Measurements from ENCODE around the gene DGKB. TPM values are rescaled to one million over a fixed set of nuclear protein-coding genes. Genes with fewer than 3 reads are reported as not detected.

The DGKB gene
- total and polyA plus RNA-seq, 2 experiments from 2014 or later: 0.28 to 1.7 TPM

GRCh38 chr7:14275356-14275755 lies 627.2 kb downstream of the DGKB start:
- no peaks in the 10 kb centered on the region for H3K36me3 ChIP-seq (replicated peaks; ENCODE audit: insufficient read depth, low read depth)
- H3K4me1 ChIP-seq (ENCODE audit: insufficient read depth): no peaks in the 10 kb centered on the region
- H4K20me1 ChIP-seq (ENCODE audit: insufficient read depth, poor library complexity, severe bottlenecking): no peaks in the 10 kb centered on the region
- H3K9me2 ChIP-seq (replicated peaks; ENCODE audit: insufficient read depth): no peaks in the 10 kb centered on the region
- WGBS (ENCODE audit: low lambda C conversion rate, missing lambda C conversion rate): 58% methylated on average over 2 of the region's 2 CpGs
- H2AFZ ChIP-seq: peak overlapping the region; percentile 16
- no peaks in the 10 kb centered on the region for H3K79me2 ChIP-seq
- no peak overlapping the region for H3K4me2 ChIP-seq
- H3K27me3 ChIP-seq: no peaks in the 10 kb centered on the region
- no peak overlapping the region for H3K4me3 ChIP-seq
- TF ChIP-seq EZH2 (IDR thresholded peaks at IDR 0.05; ENCODE audit: borderline replicate concordance) (no peak), EZH2phosphoT487 (IDR thresholded peaks at IDR 0.05; ENCODE audit: low read depth, severe bottlenecking, unreplicated experiment) (no peak), CTCF (IDR thresholded peaks at IDR 0.05; ENCODE audit: poor library complexity) (no peak)
- H3K9me3 ChIP-seq (ENCODE audit: low read depth): no peaks in the 10 kb centered on the region
- DNase-seq (ENCODE audit: low spot score): no peak
- H3K27ac ChIP-seq: no peak overlapping the region

- 84% methylated on average over 3 of the region's 3 CpGs for WGBS (ENCODE audit: low lambda C conversion rate, missing lambda C conversion rate)
- TF ChIP-seq EZH2phosphoT487 (IDR thresholded peaks at IDR 0.05; ENCODE audit: low read depth, severe bottlenecking, unreplicated experiment) (no peak), CTCF (IDR thresholded peaks at IDR 0.05; ENCODE audit: poor library complexity) (no peak), EZH2 (IDR thresholded peaks at IDR 0.05; ENCODE audit: borderline replicate concordance) (no peak)
These were observed 631.1 kb downstream of the DGKB start for GRCh38 chr7:14271441-14271840.

GRCh38 chr7:14270099-14270498 lies 632.5 kb downstream of the DGKB start:
- Histone ChIP-seq H3K36me3 (replicated peaks; ENCODE audit: insufficient read depth, low read depth) (no peaks in the 10 kb centered on the region), H3K4me3 (no peak overlapping the region)
- 88% methylated on average over 5 of the region's 5 CpGs for WGBS (ENCODE audit: low lambda C conversion rate, missing lambda C conversion rate)

More at GRCh38 chr7:14271441-14271840, 631.1 kb downstream of the DGKB start:
- no peak overlapping the region for H2AFZ ChIP-seq
- H3K36me3 ChIP-seq (replicated peaks; ENCODE audit: insufficient read depth, low read depth): no peaks in the 10 kb centered on the region
- H3K4me2 ChIP-seq: no peak overlapping the region
- no peaks in the 10 kb centered on the region for H3K79me2 ChIP-seq
- H4K20me1 ChIP-seq (ENCODE audit: insufficient read depth, poor library complexity, severe bottlenecking): no peaks in the 10 kb centered on the region
- no peaks in the 10 kb centered on the region for H3K4me1 ChIP-seq (ENCODE audit: insufficient read depth)
- no peaks in the 10 kb centered on the region for H3K9me2 ChIP-seq (replicated peaks; ENCODE audit: insufficient read depth)
- H3K9me3 ChIP-seq (ENCODE audit: low read depth): no peaks in the 10 kb centered on the region
- no peaks in the 10 kb centered on the region for H3K27me3 ChIP-seq
- no peak overlapping the region for H3K27ac ChIP-seq
- no peak for DNase-seq (ENCODE audit: low spot score)
- no peak overlapping the region for H3K4me3 ChIP-seq

More at GRCh38 chr7:14270099-14270498, 632.5 kb downstream of the DGKB start:
- Histone ChIP-seq H3K27ac (no peak overlapping the region), H4K20me1 (ENCODE audit: insufficient read depth, poor library complexity, severe bottlenecking) (no peaks in the 10 kb centered on the region), H3K27me3 (no peaks in the 10 kb centered on the region), H2AFZ (no peak overlapping the region), H3K9me3 (ENCODE audit: low read depth) (no peaks in the 10 kb centered on the region), H3K79me2 (no peaks in the 10 kb centered on the region), H3K4me2 (no peak overlapping the region), H3K4me1 (ENCODE audit: insufficient read depth) (no peaks in the 10 kb centered on the region), H3K9me2 (replicated peaks; ENCODE audit: insufficient read depth) (no peaks in the 10 kb centered on the region)
- DNase-seq (ENCODE audit: low spot score): no peak
- no peak for TF ChIP-seq CTCF (IDR thresholded peaks at IDR 0.05; ENCODE audit: poor library complexity)
- no peak for TF ChIP-seq EZH2phosphoT487 (IDR thresholded peaks at IDR 0.05; ENCODE audit: low read depth, severe bottlenecking, unreplicated experiment)
- TF ChIP-seq EZH2 (IDR thresholded peaks at IDR 0.05; ENCODE audit: borderline replicate concordance): no peak
